B cell (primary cell): ENCODE data around the gene SPON2. TPM values are rescaled to one million over a fixed set of nuclear protein-coding genes. Genes with fewer than 3 reads are reported as not detected.

ENCODE experiments used
- ATAC-seq: fragments of 200-7000 bp; cut with Tn5 transposase; one replicate; pipeline ENCODE4 v1.10.0; 2021; ENCODE audit warnings: low read depth, mild to moderate bottlenecking, moderate number of reproducible peaks, moderate library complexity
- CTCF ChIA-PET: fragments of 350-600 bp; sonication (Branson Sonifier 250); formaldehyde crosslinking; loops from one replicate; lab custom pipeline; 2021; ENCODE audit warnings: antibody characterized with exemption, inconsistent platforms; lab: Charles Lee
- POLR2A ChIA-PET: fragments of 350-600 bp; sonication (Branson Sonifier 250); formaldehyde crosslinking; loops from one replicate; lab custom pipeline; 2021; ENCODE audit warnings: antibody characterized with exemption; lab: Charles Lee
- DNase-seq: peaks from one replicate; pipeline ENCODE4 v3.0.0; 2013
- H2AFZ ChIP-seq: 2 replicates; pipeline ENCODE4 v1.6.1; 2012; ENCODE audit warnings: mild to moderate bottlenecking, low read depth, low read length; ENCODE audit not compliant: insufficient read depth, poor library complexity, severe bottlenecking
- H3K27ac ChIP-seq, 2 donors: 1 replicate in 1 of 2; 2 replicates in 1 of 2; pipeline ENCODE4 v1.5.1; 2012 to 2013; ENCODE audit warnings: low read length in 2 of 2, mild to moderate bottlenecking in 2 of 2, moderate library complexity in 1 of 2
- H3K27me3 ChIP-seq, 4 experiments: fragments of 200-600 bp in 1 of 4; sonication (generic) in 1 of 4; replicated peaks in 1 of 4; 1 replicate in 2 of 4; 2 replicates in 2 of 4; pipeline versions ENCODE4 v1.6.1 to v1.7.0; 2013 to 2016; ENCODE audit warnings: low read length in 3 of 4, mild to moderate bottlenecking in 2 of 4, mixed read lengths in 1 of 4, moderate library complexity in 1 of 4; ENCODE audit not compliant: insufficient read depth in 4 of 4, control insufficient read depth in 3 of 4; ENCODE audit errors: control extremely low read depth in 1 of 4
- H3K36me3 ChIP-seq, 2 experiments: replicated peaks in 1 of 2; 1 replicate in 1 of 2; 2 replicates in 1 of 2; pipeline versions ENCODE4 v1.6.1 to v1.7.1; 2013; ENCODE audit warnings: low read length in 1 of 2; ENCODE audit not compliant: insufficient read depth in 2 of 2, control insufficient read depth in 1 of 2; ENCODE audit errors: control extremely low read depth in 1 of 2, extremely low read depth in 1 of 2
- H3K4me1 ChIP-seq, 2 donors: fragments of 200-600 bp in 1 of 2; sonication (generic) in 1 of 2; 1 replicate in 1 of 2; 2 replicates in 1 of 2; pipeline versions ENCODE4 v1.5.1 to v1.6.1; 2013 to 2017; ENCODE audit warnings: low read length in 2 of 2; ENCODE audit not compliant: control insufficient read depth in 2 of 2, insufficient read depth in 2 of 2
- H3K4me2 ChIP-seq: replicated peaks from 2 replicates; pipeline ENCODE3; 2012; ENCODE audit warnings: mild to moderate bottlenecking, low read depth, low read length; ENCODE audit not compliant: poor library complexity, severe bottlenecking
- H3K4me3 ChIP-seq, 5 experiments: fragments of 200-600 bp in 1 of 5; sonication (generic) in 1 of 5; 1 replicate in 3 of 5; 2 replicates in 2 of 5; pipeline versions ENCODE4 v1.5.1 to v1.7.0; 2011 to 2016; ENCODE audit warnings: low read length in 4 of 5, mild to moderate bottlenecking in 4 of 5, low read depth in 2 of 5, control low read depth in 1 of 5, moderate library complexity in 1 of 5; ENCODE audit not compliant: insufficient read depth in 1 of 5; ENCODE audit errors: control extremely low read depth in 1 of 5, extremely low read depth in 1 of 5
- H3K79me2 ChIP-seq: fragments of 200-600 bp; sonication (generic); one replicate; pipeline ENCODE4 v1.6.0; 2016; ENCODE audit warnings: low read length; ENCODE audit not compliant: control insufficient read depth, insufficient read depth
- H3K9ac ChIP-seq: fragments of 200-600 bp; sonication (generic); 2 replicates; pipeline ENCODE4 v1.6.1; 2017; ENCODE audit warnings: mild to moderate bottlenecking, low read length, moderate library complexity
- H3K9me3 ChIP-seq, 3 donors: one replicate each; pipeline versions ENCODE4 v1.6.1 to v1.7.1; 2013; ENCODE audit warnings: low read length in 2 of 3; ENCODE audit not compliant: control insufficient read depth in 2 of 3, insufficient read depth in 1 of 3; ENCODE audit errors: control extremely low read depth in 1 of 3
- H4K20me1 ChIP-seq: 2 replicates; pipeline ENCODE4 v1.6.0; 2012; ENCODE audit warnings: mild to moderate bottlenecking, low read length; ENCODE audit not compliant: insufficient read depth, control insufficient read depth, poor library complexity, severe bottlenecking
- H3K27ac Mint-ChIP-seq: one replicate; pipeline ENCODE4 v1.8.0; 2021; ENCODE audit warnings: mixed read lengths
- H3K27me3 Mint-ChIP-seq: one replicate; pipeline ENCODE4 v1.8.0; 2021; ENCODE audit warnings: mixed read lengths
- H3K4me1 Mint-ChIP-seq: one replicate; pipeline ENCODE4 v1.8.0; 2021; ENCODE audit warnings: mixed read lengths
- H3K4me3 Mint-ChIP-seq: one replicate; pipeline ENCODE4 v1.8.0; 2021; ENCODE audit warnings: mixed read lengths
- H3K9me3 Mint-ChIP-seq: one replicate; pipeline ENCODE4 v1.8.0; 2022; ENCODE audit warnings: mixed read lengths; ENCODE audit not compliant: insufficient read depth
- EZH2 ChIP-seq: IDR thresholded peaks from 2 replicates; pipeline ENCODE4 v1.6.1; 2012; ENCODE audit warnings: borderline replicate concordance, low read depth, mild to moderate bottlenecking, moderate library complexity, low read length; ENCODE audit not compliant: insufficient read depth, poor library complexity, severe bottlenecking
- WGBS: methylation state at CpG from one replicate; pipeline ENCODE4 v1.1.5; 2013; ENCODE audit warnings: missing lambda C conversion rate; ENCODE audit not compliant: insufficient coverage; 5-methylcytosine and 5-hydroxymethylcytosine counted together
- intact Hi-C: fragments of 100-400 bp; cut with micrococcal nuclease; formaldehyde crosslinking; loops from one replicate; pipeline ENCODE4 v1.10.0; 2022
- polyA plus RNA-seq: library from polyadenylated mRNA; depleted of rRNA; stranded (reverse); fragments of >200 nt; gene quantifications from 2 replicates; pipeline ENCODE4 v1.2.3, GENCODE V29; 2012
- total RNA-seq, 2 donors: library from RNA; stranded (reverse); fragments of 120-200 nt in 1 of 2; gene quantifications; 1 replicate in 1 of 2; 2 replicates in 1 of 2; pipeline versions ENCODE4 v1.2.3 to v1.2.4, GENCODE V29; 2013 to 2022
- TF ChIP-seq, protein P1 (sequence below): fragments of 200-600 bp; IDR thresholded peaks from one replicate; pipeline ENCODE4 v1.8.0; 2022; ENCODE audit warnings: antibody characterized with exemption, mild to moderate bottlenecking

Gene SPON2
- total and polyA plus RNA-seq, 2 donors (not counting 1 experiment from before 2014, with no cell fraction given), result 3.8 to 5.1 TPM

DNA sequence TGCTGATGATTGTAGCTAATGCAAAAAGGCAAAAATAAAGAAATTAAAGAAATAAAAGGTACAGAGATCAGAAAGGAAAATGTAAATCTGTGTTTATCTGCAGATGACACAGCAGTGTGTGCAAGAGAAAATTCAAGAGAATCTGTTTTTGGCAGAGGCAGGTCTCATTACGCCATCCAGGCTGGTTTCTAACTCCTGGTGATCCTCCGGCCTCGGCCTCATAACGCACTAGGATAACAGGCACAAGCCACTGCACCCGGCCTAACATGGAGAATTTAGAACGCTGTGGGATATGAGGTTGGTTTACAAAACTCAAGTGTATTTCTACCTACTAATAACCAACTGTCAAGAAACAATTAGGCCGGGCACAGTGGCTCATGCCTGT lies 47.2 kb upstream of the SPON2 start:
- Mint-ChIP-seq H3K4me3 (peak overlapping the region; percentile 84), H3K4me1 (peaks cover 62% of the 10 kb centered on the region), H3K27me3 (no peaks in the 10 kb centered on the region), H3K27ac (peak overlapping the region; percentile 92), H3K9me3 (no peaks in the 10 kb centered on the region)
- no peak for DNase-seq
- 78% methylated on average over 2 of the region's 7 CpGs for WGBS
- intact Hi-C loops, result loop anchor here (1.0 kb wide), 3 partner anchors 16 to 52 kb away; partner anchors contain the start of gene CTBP1
- Histone ChIP-seq H2AFZ (no peak overlapping the region), H4K20me1 (peaks cover 60% of the 10 kb centered on the region), H3K79me2 (peaks cover 65% of the 10 kb centered on the region), H3K9me3 (no peaks in the 10 kb centered on the region), H3K4me2 (peak overlapping the region; percentile 83), H3K27me3 (no peaks in the 10 kb centered on the region), H3K4me3 (peak overlapping the region in 3 of 5 experiments; percentile 32 to 60 (median 33)), H3K4me1 (peaks cover 44 to 67% of the 10 kb centered on the region in 2 donors), H3K36me3 (peaks cover 0 to 46% of the 10 kb centered on the region in 2 experiments), H3K9ac (peak overlapping the region; percentile 45), H3K27ac (peak overlapping the region; percentile 56 to 60)
- ChIA-PET POLR2A (interaction anchor here (1.0 kb wide), 1 partner anchor 35 kb away, joined by 5 read pairs; no protein-coding TSS in a partner anchor), CTCF (interaction anchor here (1.7 to 2.1 kb wide), 3 partner anchors 16 to 52 kb away, joined by 6 to 12 read pairs (median 7); no protein-coding TSS in a partner anchor)
- no peak for ATAC-seq
- TF ChIP-seq, protein P1, sequence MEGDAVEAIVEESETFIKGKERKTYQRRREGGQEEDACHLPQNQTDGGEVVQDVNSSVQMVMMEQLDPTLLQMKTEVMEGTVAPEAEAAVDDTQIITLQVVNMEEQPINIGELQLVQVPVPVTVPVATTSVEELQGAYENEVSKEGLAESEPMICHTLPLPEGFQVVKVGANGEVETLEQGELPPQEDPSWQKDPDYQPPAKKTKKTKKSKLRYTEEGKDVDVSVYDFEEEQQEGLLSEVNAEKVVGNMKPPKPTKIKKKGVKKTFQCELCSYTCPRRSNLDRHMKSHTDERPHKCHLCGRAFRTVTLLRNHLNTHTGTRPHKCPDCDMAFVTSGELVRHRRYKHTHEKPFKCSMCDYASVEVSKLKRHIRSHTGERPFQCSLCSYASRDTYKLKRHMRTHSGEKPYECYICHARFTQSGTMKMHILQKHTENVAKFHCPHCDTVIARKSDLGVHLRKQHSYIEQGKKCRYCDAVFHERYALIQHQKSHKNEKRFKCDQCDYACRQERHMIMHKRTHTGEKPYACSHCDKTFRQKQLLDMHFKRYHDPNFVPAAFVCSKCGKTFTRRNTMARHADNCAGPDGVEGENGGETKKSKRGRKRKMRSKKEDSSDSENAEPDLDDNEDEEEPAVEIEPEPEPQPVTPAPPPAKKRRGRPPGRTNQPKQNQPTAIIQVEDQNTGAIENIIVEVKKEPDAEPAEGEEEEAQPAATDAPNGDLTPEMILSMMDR, result no peak
- no peak for TF ChIP-seq EZH2
